Measurements from ENCODE around the gene TRAF5.

Gene TRAF5

GRCh38 chr1:211352985-211353515 is 26.4 kb downstream of the TRAF5 start:
- TF ChIP-seq POLR2AphosphoS5 (IDR thresholded peaks at IDR 0.05; ENCODE audit: low read depth, low read length): no peak
- no peak for TF ChIP-seq TAF1 (IDR thresholded peaks at IDR 0.05; ENCODE audit: borderline replicate concordance, insufficient read depth, low read length)
- TF ChIP-seq FOXP2 (optimal IDR thresholded peaks at IDR 0.05; ENCODE audit: borderline replicate concordance, extremely low read depth, extremely low read length, insufficient read depth): no peak
- no peak for TF ChIP-seq REST (IDR thresholded peaks at IDR 0.05; ENCODE audit: insufficient read depth in 1 of 2, low read depth in 2 of 2, low read length in 2 of 2)
- TF ChIP-seq SIN3A (IDR thresholded peaks at IDR 0.05; ENCODE audit: borderline replicate concordance, insufficient read depth, low read length): no peak

- TF ChIP-seq POLR2AphosphoS5 (IDR thresholded peaks at IDR 0.05; ENCODE audit: low read depth, low read length): no peak
These were observed 27.1 kb downstream of the TRAF5 start for GRCh38 chr1:211353562-211354212.

- TF ChIP-seq TAF1 (IDR thresholded peaks at IDR 0.05; ENCODE audit: borderline replicate concordance, insufficient read depth, low read length) (no peak), FOXP2 (optimal IDR thresholded peaks at IDR 0.05; ENCODE audit: borderline replicate concordance, extremely low read depth, extremely low read length, insufficient read depth) (no peak), POLR2AphosphoS5 (IDR thresholded peaks at IDR 0.05; ENCODE audit: low read depth, low read length) (no peak), REST (IDR thresholded peaks at IDR 0.05; ENCODE audit: insufficient read depth in 1 of 2, low read depth in 2 of 2, low read length in 2 of 2) (no peak), SIN3A (IDR thresholded peaks at IDR 0.05; ENCODE audit: borderline replicate concordance, insufficient read depth, low read length) (no peak)
These were observed 29.2 kb downstream of the TRAF5 start for GRCh38 chr1:211355873-211356272.

GRCh38 chr1:211356723-211357407 is 30.2 kb downstream of the TRAF5 start:
- TF ChIP-seq TAF1 (IDR thresholded peaks at IDR 0.05; ENCODE audit: borderline replicate concordance, insufficient read depth, low read length): no peak
- no peak for TF ChIP-seq SIN3A (IDR thresholded peaks at IDR 0.05; ENCODE audit: borderline replicate concordance, insufficient read depth, low read length)
- no peak for TF ChIP-seq POLR2AphosphoS5 (IDR thresholded peaks at IDR 0.05; ENCODE audit: low read depth, low read length)
- no peak for TF ChIP-seq FOXP2 (optimal IDR thresholded peaks at IDR 0.05; ENCODE audit: borderline replicate concordance, extremely low read depth, extremely low read length, insufficient read depth)
- TF ChIP-seq REST (IDR thresholded peaks at IDR 0.05; ENCODE audit: insufficient read depth in 1 of 2, low read depth in 2 of 2, low read length in 2 of 2): no peak

GRCh38 chr1:211358685-211359084 is 32.1 kb downstream of the TRAF5 start:
- TF ChIP-seq FOXP2 (optimal IDR thresholded peaks at IDR 0.05; ENCODE audit: borderline replicate concordance, extremely low read depth, extremely low read length, insufficient read depth) (no peak), REST (IDR thresholded peaks at IDR 0.05; ENCODE audit: insufficient read depth in 1 of 2, low read depth in 2 of 2, low read length in 2 of 2) (no peak), SIN3A (IDR thresholded peaks at IDR 0.05; ENCODE audit: borderline replicate concordance, insufficient read depth, low read length) (no peak), TAF1 (IDR thresholded peaks at IDR 0.05; ENCODE audit: borderline replicate concordance, insufficient read depth, low read length) (no peak)
